Fibroblast of lung (primary cell): Measurements from ENCODE around the gene KRTAP5-11. TPM values are rescaled to one million over a fixed set of nuclear protein-coding genes. Genes with fewer than 3 reads are reported as not detected.

Source experiments
- DNase-seq, 2 donors: peaks; one replicate each; pipeline versions ENCODE4 v3.0.0 to v3.0.0-alpha.2; 2010; ENCODE audit warnings: low read depth in 2 of 2
- H2AFZ ChIP-seq: 2 replicates; pipeline ENCODE4 v1.5.1; 2012; ENCODE audit warnings: low read length, control low read depth, inconsistent platforms
- H3K27ac ChIP-seq: 2 replicates; pipeline ENCODE4 v1.5.1; 2011; ENCODE audit warnings: low read length, control low read depth; ENCODE audit not compliant: insufficient read depth
- H3K27me3 ChIP-seq: 2 replicates; pipeline ENCODE4 v1.5.1; 2011; ENCODE audit warnings: mild to moderate bottlenecking, low read length; ENCODE audit not compliant: control insufficient read depth, insufficient read depth
- H3K36me3 ChIP-seq: 2 replicates; pipeline ENCODE4 v1.5.1; 2011; ENCODE audit warnings: low read length; ENCODE audit not compliant: control insufficient read depth, insufficient read depth
- H3K4me1 ChIP-seq: 2 replicates; pipeline ENCODE4 v1.5.1; 2011; ENCODE audit warnings: low read length; ENCODE audit not compliant: control insufficient read depth, insufficient read depth; ENCODE audit errors: extremely low read depth
- H3K4me2 ChIP-seq: 2 replicates; pipeline ENCODE4 v1.5.1; 2011; ENCODE audit warnings: low read length, control low read depth; ENCODE audit not compliant: insufficient read depth; ENCODE audit errors: extremely low read depth
- H3K4me3 ChIP-seq, 4 experiments: fragments of 200-600 bp in 1 of 4; sonication (generic) in 1 of 4; replicated peaks in 1 of 4; 2 replicates each; pipeline ENCODE4 v1.5.1; 2011 to 2016; ENCODE audit warnings: low read length in 4 of 4, low read depth in 3 of 4, mild to moderate bottlenecking in 3 of 4, control low read depth in 2 of 4, inconsistent platforms in 1 of 4, mixed read lengths in 1 of 4; ENCODE audit not compliant: insufficient read depth in 1 of 4; ENCODE audit errors: control extremely low read depth in 1 of 4
- H3K79me2 ChIP-seq: 2 replicates; pipeline ENCODE4 v1.5.1; 2012; ENCODE audit warnings: mild to moderate bottlenecking, low read length, inconsistent platforms; ENCODE audit not compliant: control insufficient read depth, insufficient read depth
- H3K9ac ChIP-seq: 2 replicates; pipeline ENCODE4 v1.5.1; 2011; ENCODE audit warnings: mild to moderate bottlenecking, low read length, control low read depth; ENCODE audit not compliant: insufficient read depth
- H3K9me3 ChIP-seq: 2 replicates; pipeline ENCODE4 v1.5.1; 2012; ENCODE audit warnings: low read depth, low read length; ENCODE audit not compliant: control insufficient read depth, insufficient read depth
- H4K20me1 ChIP-seq: 2 replicates; pipeline ENCODE4 v1.5.1; 2011; ENCODE audit warnings: low read length; ENCODE audit not compliant: control insufficient read depth, insufficient read depth; ENCODE audit errors: extremely low read depth
- CTCF ChIP-seq, 2 donors: IDR thresholded peaks in 1 of 2; conservative IDR thresholded peaks in 1 of 2; 1 replicate in 1 of 2; 2 replicates in 1 of 2; pipeline ENCODE4 v1.5.1; 2011 to 2012; ENCODE audit warnings: low read length in 2 of 2, control low read depth in 1 of 2, inconsistent platforms in 1 of 2, low read depth in 1 of 2, mild to moderate bottlenecking in 1 of 2
- EZH2 ChIP-seq: IDR thresholded peaks from 2 replicates; pipeline ENCODE4 v1.5.1; 2012; ENCODE audit warnings: low read length, control low read depth, mild to moderate bottlenecking; ENCODE audit errors: missing control alignments
- polyA plus RNA-seq, 2 donors: library from polyadenylated mRNA; depleted of rRNA in 1 of 2; stranded (reverse) in 1 of 2; unstranded in 1 of 2; fragments of >200 nt; gene quantifications; 2 replicates each; pipeline ENCODE4 v1.2.1, GENCODE V29; 2011 to 2012; ENCODE audit warnings: missing spikeins in 1 of 2
- total RNA-seq: library from RNA; depleted of rRNA; stranded (reverse); fragments of >200 nt; gene quantifications from 2 replicates; pipeline ENCODE4 v1.2.1, GENCODE V29; 2014

The KRTAP5-11 gene
- total and polyA plus RNA-seq, 2 donors (not counting 1 experiment from before 2014, with no cell fraction given): not detected

- no peak for TF ChIP-seq EZH2
- no peak for TF ChIP-seq CTCF (conservative IDR thresholded peaks at IDR 0.05 in 1 of 2, IDR thresholded peaks at IDR 0.05 in 1 of 2; ENCODE audit: low read depth in 1 of 2, low read length in 2 of 2)
- DNase-seq: no peak
- peaks cover 3% of the 10 kb centered on the region for H3K27me3 ChIP-seq
- H3K9ac ChIP-seq: no peak overlapping the region
- H3K4me2 ChIP-seq: no peak overlapping the region
- no peaks in the 10 kb centered on the region for H4K20me1 ChIP-seq
- no peak overlapping the region for H3K4me3 ChIP-seq
- H3K36me3 ChIP-seq: no peaks in the 10 kb centered on the region
- H3K27ac ChIP-seq: no peak overlapping the region
- H3K4me1 ChIP-seq: no peaks in the 10 kb centered on the region
- H3K9me3 ChIP-seq: no peaks in the 10 kb centered on the region
- H2AFZ ChIP-seq: no peak overlapping the region
- H3K79me2 ChIP-seq: no peaks in the 10 kb centered on the region
Observed at GRCh38 chr11:71544525-71545214, 38.0 kb downstream of the KRTAP5-11 start.

GRCh38 chr11:71543866-71544265 lies 38.8 kb downstream of the KRTAP5-11 start:
- Histone ChIP-seq H3K9me3 (no peaks in the 10 kb centered on the region), H4K20me1 (no peaks in the 10 kb centered on the region), H3K79me2 (no peaks in the 10 kb centered on the region), H3K36me3 (no peaks in the 10 kb centered on the region), H3K4me1 (no peaks in the 10 kb centered on the region), H3K4me3 (no peak overlapping the region), H3K9ac (no peak overlapping the region), H3K27ac (no peak overlapping the region), H3K27me3 (peaks cover 3% of the 10 kb centered on the region), H2AFZ (no peak overlapping the region), H3K4me2 (no peak overlapping the region)
- no peak for DNase-seq
- TF ChIP-seq CTCF (conservative IDR thresholded peaks at IDR 0.05 in 1 of 2, IDR thresholded peaks at IDR 0.05 in 1 of 2; ENCODE audit: low read depth in 1 of 2, low read length in 2 of 2): no peak
- TF ChIP-seq EZH2: no peak

- Histone ChIP-seq H3K27me3 (peaks cover 3% of the 10 kb centered on the region), H3K27ac (no peak overlapping the region), H3K9me3 (no peaks in the 10 kb centered on the region), H3K4me1 (no peaks in the 10 kb centered on the region), H3K9ac (no peak overlapping the region), H3K36me3 (no peaks in the 10 kb centered on the region), H2AFZ (no peak overlapping the region), H3K4me3 (no peak overlapping the region), H3K79me2 (no peaks in the 10 kb centered on the region), H4K20me1 (no peaks in the 10 kb centered on the region), H3K4me2 (no peak overlapping the region)
- no peak for DNase-seq
- no peak for TF ChIP-seq CTCF (conservative IDR thresholded peaks at IDR 0.05 in 1 of 2, IDR thresholded peaks at IDR 0.05 in 1 of 2; ENCODE audit: low read depth in 1 of 2, low read length in 2 of 2)
- no peak for TF ChIP-seq EZH2
Observed at GRCh38 chr11:71542879-71543777, 39.5 kb downstream of the KRTAP5-11 start.
